H1 (cell line): ENCODE data around the gene STX17.

Experiments used
- CEBPB ChIP-seq: IDR thresholded peaks from 2 replicates; pipeline ENCODE4 v1.6.1; 2012; ENCODE audit warnings: low read depth, low read length
- EZH2 ChIP-seq: fragments of 200-600 bp; sonication (generic); IDR thresholded peaks from 2 replicates; pipeline ENCODE4 v1.7.1; 2012; ENCODE audit warnings: low read depth, mild to moderate bottlenecking, moderate library complexity, low read length, inconsistent platforms; ENCODE audit not compliant: severe bottlenecking
- HDAC6 ChIP-seq: IDR thresholded peaks from one replicate; pipeline ENCODE4 v1.7.1; 2012; ENCODE audit warnings: low read depth, mild to moderate bottlenecking, inconsistent platforms, low read length, moderate library complexity
- POLR2A ChIP-seq, 2 experiments: IDR thresholded peaks; 1 replicate in 1 of 2; 2 replicates in 1 of 2; pipeline ENCODE4 v1.6.1; 2011; ENCODE audit warnings: low read depth in 2 of 2, low read length in 2 of 2, mild to moderate bottlenecking in 2 of 2; ENCODE audit errors: control extremely low read depth in 1 of 2
- POLR2AphosphoS5 ChIP-seq: IDR thresholded peaks from 2 replicates; pipeline ENCODE4 v1.6.1; 2011; ENCODE audit warnings: low read depth, low read length
- RFX5 ChIP-seq: IDR thresholded peaks from 2 replicates; pipeline ENCODE4 v1.6.1; 2011; ENCODE audit warnings: low read depth, low read length, improper control_type of control experiment, borderline replicate concordance
- TCF12 ChIP-seq: IDR thresholded peaks from 2 replicates; pipeline ENCODE4 v1.6.1; 2011; ENCODE audit warnings: low read depth, mild to moderate bottlenecking, low read length
- ZNF274 ChIP-seq: IDR thresholded peaks from 2 replicates; pipeline ENCODE4 v1.7.0; 2012; ENCODE audit warnings: low read length, borderline replicate concordance; ENCODE audit errors: extremely low read depth
- TF ChIP-seq, protein P1 (sequence below), 3 experiments: IDR thresholded peaks; 1 replicate in 2 of 3; 2 replicates in 1 of 3; pipeline versions ENCODE4 v1.5.1 to v1.6.1; 2011; ENCODE audit warnings: low read length in 3 of 3, mild to moderate bottlenecking in 3 of 3, inconsistent platforms in 2 of 3, low read depth in 1 of 3, moderate library complexity in 1 of 3; ENCODE audit not compliant: insufficient read depth in 1 of 3; ENCODE audit errors: control extremely low read depth in 1 of 3
- TF ChIP-seq, protein P2 (sequence below): IDR thresholded peaks from 2 replicates; pipeline ENCODE4 v1.6.1; 2012; ENCODE audit warnings: inconsistent platforms

DNA sequence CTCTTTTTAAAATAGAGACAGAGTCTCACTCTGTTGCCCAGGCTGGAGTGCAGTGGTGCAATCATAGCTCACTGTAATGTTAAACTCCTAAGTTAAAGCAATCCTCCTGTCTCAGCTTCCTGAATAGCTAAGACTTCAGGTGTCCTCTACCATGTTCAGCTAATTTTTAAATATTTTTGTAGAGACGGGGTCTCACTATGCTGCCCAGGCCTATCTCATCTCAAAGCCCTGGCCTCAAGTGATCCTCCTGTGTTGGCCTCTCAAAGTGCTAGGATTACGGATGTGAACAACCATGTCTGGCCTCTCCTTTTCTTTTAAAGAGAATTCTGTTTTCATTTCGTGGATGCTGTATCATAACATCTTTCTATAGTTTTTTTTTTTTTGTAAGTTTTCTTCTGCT lies 11.7 kb downstream of the STX17 start:
- TF ChIP-seq, protein P1, sequence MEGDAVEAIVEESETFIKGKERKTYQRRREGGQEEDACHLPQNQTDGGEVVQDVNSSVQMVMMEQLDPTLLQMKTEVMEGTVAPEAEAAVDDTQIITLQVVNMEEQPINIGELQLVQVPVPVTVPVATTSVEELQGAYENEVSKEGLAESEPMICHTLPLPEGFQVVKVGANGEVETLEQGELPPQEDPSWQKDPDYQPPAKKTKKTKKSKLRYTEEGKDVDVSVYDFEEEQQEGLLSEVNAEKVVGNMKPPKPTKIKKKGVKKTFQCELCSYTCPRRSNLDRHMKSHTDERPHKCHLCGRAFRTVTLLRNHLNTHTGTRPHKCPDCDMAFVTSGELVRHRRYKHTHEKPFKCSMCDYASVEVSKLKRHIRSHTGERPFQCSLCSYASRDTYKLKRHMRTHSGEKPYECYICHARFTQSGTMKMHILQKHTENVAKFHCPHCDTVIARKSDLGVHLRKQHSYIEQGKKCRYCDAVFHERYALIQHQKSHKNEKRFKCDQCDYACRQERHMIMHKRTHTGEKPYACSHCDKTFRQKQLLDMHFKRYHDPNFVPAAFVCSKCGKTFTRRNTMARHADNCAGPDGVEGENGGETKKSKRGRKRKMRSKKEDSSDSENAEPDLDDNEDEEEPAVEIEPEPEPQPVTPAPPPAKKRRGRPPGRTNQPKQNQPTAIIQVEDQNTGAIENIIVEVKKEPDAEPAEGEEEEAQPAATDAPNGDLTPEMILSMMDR (IDR thresholded peaks at IDR 0.05; ENCODE audit: control extremely low read depth in 1 of 3, insufficient read depth in 1 of 3, low read depth in 1 of 3, low read length in 3 of 3): no peak
- TF ChIP-seq CEBPB: no peak
- TF ChIP-seq POLR2AphosphoS5: no peak
- no peak for TF ChIP-seq ZNF274
- no peak for TF ChIP-seq HDAC6
- TF ChIP-seq EZH2: no peak
- TF ChIP-seq POLR2A (IDR thresholded peaks at IDR 0.05; ENCODE audit: control extremely low read depth in 1 of 2, low read depth in 2 of 2, low read length in 2 of 2): no peak
- TF ChIP-seq RFX5: no peak
- TF ChIP-seq TCF12: no peak
- TF ChIP-seq, protein P2, sequence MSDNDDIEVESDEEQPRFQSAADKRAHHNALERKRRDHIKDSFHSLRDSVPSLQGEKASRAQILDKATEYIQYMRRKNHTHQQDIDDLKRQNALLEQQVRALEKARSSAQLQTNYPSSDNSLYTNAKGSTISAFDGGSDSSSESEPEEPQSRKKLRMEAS: no peak
